Neural cell (in vitro differentiated cells): ENCODE results near the gene PRRT1. TPM values are rescaled to one million over a fixed set of nuclear protein-coding genes. Genes with fewer than 3 reads are reported as not detected.

Experiments used
- H2AFZ ChIP-seq: fragments of 200-600, 300-800 bp; sonication (generic), shearing (Covaris generic); 2 replicates; pipeline ENCODE4 v1.6.0; 2014; ENCODE audit warnings: low read depth, mild to moderate bottlenecking, antibody characterized with exemption, low read length, moderate library complexity
- H3F3A ChIP-seq: fragments of 200-600 bp; shearing (Covaris generic); 2 replicates; pipeline ENCODE4 v1.6.1; 2016; ENCODE audit warnings: mild to moderate bottlenecking, moderate library complexity, mixed read lengths, antibody characterized with exemption, low read length; ENCODE audit not compliant: insufficient read depth, poor library complexity, severe bottlenecking
- H3K27ac ChIP-seq: fragments of 200-600, 300-800 bp; sonication (generic), shearing (Covaris generic); 2 replicates; pipeline ENCODE4 v1.5.1; 2014; ENCODE audit warnings: mild to moderate bottlenecking, low read length, moderate library complexity
- H3K27me3 ChIP-seq: fragments of 300-800, 200-600 bp; sonication (generic), shearing (Covaris generic); 2 replicates; pipeline ENCODE4 v1.6.0; 2014; ENCODE audit warnings: mild to moderate bottlenecking, low read depth, low read length, moderate library complexity; ENCODE audit not compliant: insufficient read depth
- H3K36me3 ChIP-seq: fragments of 300-800, 200-600 bp; sonication (generic), shearing (Covaris generic); 2 replicates; pipeline ENCODE4 v1.5.1; 2014; ENCODE audit warnings: mild to moderate bottlenecking, antibody characterized with exemption, low read length, moderate library complexity; ENCODE audit not compliant: insufficient read depth
- H3K4me2 ChIP-seq: fragments of 300-800, 200-600 bp; sonication (generic), shearing (Covaris generic); 2 replicates; pipeline ENCODE4 v1.6.0; 2014; ENCODE audit warnings: mild to moderate bottlenecking, low read length
- H3K4me3 ChIP-seq: fragments of 300-800, 200-600 bp; sonication (generic), shearing (Covaris generic); 2 replicates; pipeline ENCODE4 v1.5.1; 2014; ENCODE audit warnings: mild to moderate bottlenecking, low read length, moderate library complexity
- H3K79me2 ChIP-seq: fragments of 200-600 bp; shearing (Covaris generic); replicated peaks from 2 replicates; pipeline ENCODE4 v1.6.0; 2014; ENCODE audit warnings: mild to moderate bottlenecking, low read length, moderate library complexity; ENCODE audit not compliant: insufficient read depth
- H3K9ac ChIP-seq: fragments of 300-800, 200-600 bp; sonication (generic), shearing (Covaris generic); 2 replicates; pipeline ENCODE4 v1.6.1; 2016; ENCODE audit warnings: mild to moderate bottlenecking, low read length, mixed read lengths
- H3K9me2 ChIP-seq: fragments of 200-600 bp; shearing (Covaris generic); 2 replicates; pipeline ENCODE4 v1.6.1; 2016; ENCODE audit warnings: mild to moderate bottlenecking, low read length, mixed read lengths; ENCODE audit not compliant: insufficient read depth
- H3K9me3 ChIP-seq: fragments of 200-600, 300-800 bp; sonication (generic), shearing (Covaris generic); 2 replicates; pipeline ENCODE4 v1.6.1; 2016; ENCODE audit warnings: mild to moderate bottlenecking, mixed run types, low read length, moderate library complexity, mixed read lengths
- H4K20me1 ChIP-seq: fragments of 200-600 bp; shearing (Covaris generic); 2 replicates; pipeline ENCODE4 v1.6.1; 2016; ENCODE audit warnings: mild to moderate bottlenecking, mixed run types; ENCODE audit not compliant: insufficient read depth
- EP300 ChIP-seq: fragments of 450-650 bp; conservative IDR thresholded peaks from 2 replicates; pipeline ENCODE4 v1.6.1; 2014; ENCODE audit warnings: antibody characterized with exemption, mild to moderate bottlenecking, moderate library complexity; ENCODE audit not compliant: poor library complexity, severe bottlenecking
- EZH2 ChIP-seq: fragments of 200-600, 300-800 bp; shearing (Covaris generic), sonication (generic); IDR thresholded peaks from 2 replicates; pipeline ENCODE4 v1.6.1; 2014; ENCODE audit warnings: antibody characterized with exemption, low read length, borderline replicate concordance, mild to moderate bottlenecking; ENCODE audit not compliant: insufficient read depth, poor library complexity, severe bottlenecking
- MXI1 ChIP-seq: fragments of 450-650 bp; conservative IDR thresholded peaks from 2 replicates; pipeline ENCODE4 v1.6.1; 2014; ENCODE audit warnings: antibody characterized with exemption, mild to moderate bottlenecking; ENCODE audit not compliant: poor library complexity, severe bottlenecking
- POLR2AphosphoS5 ChIP-seq: IDR thresholded peaks from 2 replicates; pipeline ENCODE4 v1.6.1; 2012
- RAD21 ChIP-seq: fragments of 450-650 bp; conservative IDR thresholded peaks from 2 replicates; pipeline ENCODE4 v1.6.1; 2014; ENCODE audit warnings: antibody characterized with exemption, mild to moderate bottlenecking, moderate library complexity
- SMC3 ChIP-seq: fragments of 450-650 bp; conservative IDR thresholded peaks from 2 replicates; pipeline ENCODE4 v1.6.1; 2014; ENCODE audit warnings: antibody characterized with exemption, mild to moderate bottlenecking, moderate library complexity; ENCODE audit not compliant: poor library complexity
- TAF1 ChIP-seq: IDR thresholded peaks from 2 replicates; pipeline ENCODE4 v1.6.1; 2012; ENCODE audit warnings: low read depth
- polyA plus RNA-seq: library from polyadenylated mRNA; depleted of rRNA; stranded (reverse); fragments of >200 nt; gene quantifications from 2 replicates; pipeline ENCODE4 v1.2.3, GENCODE V29; 2014
- TF ChIP-seq, protein P1 (sequence below): IDR thresholded peaks from 2 replicates; pipeline ENCODE4 v1.6.1; 2012; ENCODE audit warnings: borderline replicate concordance
- TF ChIP-seq, protein P2 (sequence below): fragments of 450-650 bp; IDR thresholded peaks from 2 replicates; pipeline ENCODE4 v1.5.1; 2014; ENCODE audit warnings: antibody characterized with exemption, mild to moderate bottlenecking, moderate library complexity; ENCODE audit not compliant: poor library complexity, severe bottlenecking

The PRRT1 gene
- polyA plus RNA-seq, 1 donor from 2014 or later = 0.22 TPM

DNA sequence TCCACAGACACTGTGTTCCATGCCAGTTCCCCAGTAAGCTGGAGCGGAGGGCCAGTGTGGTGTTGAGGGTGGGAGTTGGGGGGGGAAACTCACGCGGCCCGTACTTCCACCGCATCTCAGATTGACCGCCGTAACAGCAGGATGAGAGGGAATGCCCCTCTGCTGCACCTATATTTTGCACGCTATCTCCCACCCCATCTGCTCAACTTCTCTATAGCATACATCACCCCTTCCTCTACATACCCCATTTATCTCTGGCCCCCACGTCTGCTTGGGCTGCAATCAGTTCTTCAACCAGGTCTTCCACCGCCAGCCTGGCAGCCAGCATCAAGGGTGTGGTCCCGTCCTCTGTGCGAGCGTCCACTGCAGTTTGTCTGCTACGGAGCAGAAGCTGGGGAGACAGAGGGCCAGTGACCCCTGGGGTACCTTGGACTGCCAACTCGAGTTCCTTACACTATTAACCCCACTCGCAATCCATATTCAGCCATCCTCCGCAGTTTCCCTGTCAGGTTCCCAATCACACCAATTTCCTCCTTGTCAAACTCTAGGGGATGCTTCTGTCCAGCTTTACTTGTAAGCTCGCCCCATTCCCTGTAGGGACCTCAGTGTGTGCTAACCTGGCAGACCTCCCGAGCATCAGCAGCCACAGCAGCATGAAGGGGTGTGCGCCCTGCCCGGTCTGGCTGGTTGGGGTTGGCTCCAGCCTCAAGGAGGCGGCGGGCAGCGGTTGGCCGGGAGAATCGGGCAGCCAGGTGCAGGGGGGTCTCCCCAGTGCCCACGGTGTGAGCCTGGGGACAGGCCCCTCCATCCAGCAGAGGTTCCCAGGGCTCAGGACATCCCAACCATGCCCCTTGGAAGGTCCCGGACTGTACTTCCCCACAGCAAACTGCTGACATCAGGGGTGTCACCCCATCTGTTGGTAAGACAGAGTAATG, 45.2 kb upstream of the PRRT1 start:
- H3K9ac ChIP-seq = peak overlapping the region; percentile 100
- peak overlapping the region; percentile 100 for H3K27ac ChIP-seq
- TF ChIP-seq POLR2AphosphoS5 (no peak), RAD21 (no peak), MXI1 (no peak), TAF1 (no peak), EZH2 (no peak)
- TF ChIP-seq, protein P1, sequence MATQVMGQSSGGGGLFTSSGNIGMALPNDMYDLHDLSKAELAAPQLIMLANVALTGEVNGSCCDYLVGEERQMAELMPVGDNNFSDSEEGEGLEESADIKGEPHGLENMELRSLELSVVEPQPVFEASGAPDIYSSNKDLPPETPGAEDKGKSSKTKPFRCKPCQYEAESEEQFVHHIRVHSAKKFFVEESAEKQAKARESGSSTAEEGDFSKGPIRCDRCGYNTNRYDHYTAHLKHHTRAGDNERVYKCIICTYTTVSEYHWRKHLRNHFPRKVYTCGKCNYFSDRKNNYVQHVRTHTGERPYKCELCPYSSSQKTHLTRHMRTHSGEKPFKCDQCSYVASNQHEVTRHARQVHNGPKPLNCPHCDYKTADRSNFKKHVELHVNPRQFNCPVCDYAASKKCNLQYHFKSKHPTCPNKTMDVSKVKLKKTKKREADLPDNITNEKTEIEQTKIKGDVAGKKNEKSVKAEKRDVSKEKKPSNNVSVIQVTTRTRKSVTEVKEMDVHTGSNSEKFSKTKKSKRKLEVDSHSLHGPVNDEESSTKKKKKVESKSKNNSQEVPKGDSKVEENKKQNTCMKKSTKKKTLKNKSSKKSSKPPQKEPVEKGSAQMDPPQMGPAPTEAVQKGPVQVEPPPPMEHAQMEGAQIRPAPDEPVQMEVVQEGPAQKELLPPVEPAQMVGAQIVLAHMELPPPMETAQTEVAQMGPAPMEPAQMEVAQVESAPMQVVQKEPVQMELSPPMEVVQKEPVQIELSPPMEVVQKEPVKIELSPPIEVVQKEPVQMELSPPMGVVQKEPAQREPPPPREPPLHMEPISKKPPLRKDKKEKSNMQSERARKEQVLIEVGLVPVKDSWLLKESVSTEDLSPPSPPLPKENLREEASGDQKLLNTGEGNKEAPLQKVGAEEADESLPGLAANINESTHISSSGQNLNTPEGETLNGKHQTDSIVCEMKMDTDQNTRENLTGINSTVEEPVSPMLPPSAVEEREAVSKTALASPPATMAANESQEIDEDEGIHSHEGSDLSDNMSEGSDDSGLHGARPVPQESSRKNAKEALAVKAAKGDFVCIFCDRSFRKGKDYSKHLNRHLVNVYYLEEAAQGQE = no peak
- TF ChIP-seq, protein P2, sequence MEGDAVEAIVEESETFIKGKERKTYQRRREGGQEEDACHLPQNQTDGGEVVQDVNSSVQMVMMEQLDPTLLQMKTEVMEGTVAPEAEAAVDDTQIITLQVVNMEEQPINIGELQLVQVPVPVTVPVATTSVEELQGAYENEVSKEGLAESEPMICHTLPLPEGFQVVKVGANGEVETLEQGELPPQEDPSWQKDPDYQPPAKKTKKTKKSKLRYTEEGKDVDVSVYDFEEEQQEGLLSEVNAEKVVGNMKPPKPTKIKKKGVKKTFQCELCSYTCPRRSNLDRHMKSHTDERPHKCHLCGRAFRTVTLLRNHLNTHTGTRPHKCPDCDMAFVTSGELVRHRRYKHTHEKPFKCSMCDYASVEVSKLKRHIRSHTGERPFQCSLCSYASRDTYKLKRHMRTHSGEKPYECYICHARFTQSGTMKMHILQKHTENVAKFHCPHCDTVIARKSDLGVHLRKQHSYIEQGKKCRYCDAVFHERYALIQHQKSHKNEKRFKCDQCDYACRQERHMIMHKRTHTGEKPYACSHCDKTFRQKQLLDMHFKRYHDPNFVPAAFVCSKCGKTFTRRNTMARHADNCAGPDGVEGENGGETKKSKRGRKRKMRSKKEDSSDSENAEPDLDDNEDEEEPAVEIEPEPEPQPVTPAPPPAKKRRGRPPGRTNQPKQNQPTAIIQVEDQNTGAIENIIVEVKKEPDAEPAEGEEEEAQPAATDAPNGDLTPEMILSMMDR = no peak
- H3K4me3 ChIP-seq = peak overlapping the region; percentile 82
- H4K20me1 ChIP-seq = no peaks in the 10 kb centered on the region
- peak overlapping the region; percentile 98 for H3K4me2 ChIP-seq
- H3K36me3 ChIP-seq = no peaks in the 10 kb centered on the region
- peaks cover 5% of the 10 kb centered on the region for H3F3A ChIP-seq
- no peaks in the 10 kb centered on the region for H3K9me3 ChIP-seq
- H3K79me2 ChIP-seq = no peaks in the 10 kb centered on the region
- no peaks in the 10 kb centered on the region for H3K9me2 ChIP-seq
- H3K27me3 ChIP-seq = no peaks in the 10 kb centered on the region
- H2AFZ ChIP-seq = peak overlapping the region; percentile 40

DNA sequence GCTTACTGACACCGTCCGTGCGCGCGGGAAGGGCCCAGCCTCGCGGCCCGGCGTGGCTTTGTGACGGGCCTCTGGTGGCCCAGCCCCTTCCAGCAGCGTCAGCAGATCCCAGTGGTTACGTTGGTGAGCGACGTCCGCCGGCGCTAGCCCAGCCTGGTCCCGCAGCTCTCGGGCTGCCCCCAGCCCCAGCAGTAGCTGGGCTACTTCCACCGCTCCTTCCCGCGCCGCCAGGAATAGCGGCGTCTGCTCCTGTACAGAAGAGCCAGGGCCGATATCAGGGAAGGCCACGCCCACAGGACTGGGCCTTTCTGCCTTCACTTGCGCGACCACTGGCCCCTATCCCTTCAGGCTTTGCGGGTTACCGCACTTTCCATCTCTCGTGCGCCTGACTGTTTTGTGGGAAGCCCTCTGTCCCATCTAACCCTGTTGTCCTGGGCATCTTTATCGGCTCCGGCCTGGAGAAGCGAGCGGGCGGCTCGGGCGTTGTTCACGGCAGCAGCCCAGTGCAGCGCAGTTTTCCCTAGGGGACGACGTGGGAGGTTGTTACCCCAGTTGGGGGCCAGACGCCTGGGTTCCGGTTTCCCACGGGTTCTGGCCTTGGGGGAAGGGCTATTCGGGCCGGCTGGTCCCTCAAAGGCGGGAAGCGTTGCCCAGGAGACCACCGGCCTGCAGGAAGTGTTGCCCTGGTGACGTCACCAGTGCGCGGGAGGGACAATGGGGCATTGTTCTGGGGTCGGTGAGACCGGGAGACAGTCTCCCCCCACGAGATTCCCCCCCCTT, 44.4 kb upstream of the PRRT1 start:
- Histone ChIP-seq H3K27ac (peak overlapping the region; percentile 100), H3K4me2 (peak overlapping the region; percentile 98), H3K27me3 (no peaks in the 10 kb centered on the region), H4K20me1 (no peaks in the 10 kb centered on the region), H3K9me2 (no peaks in the 10 kb centered on the region), H3K9ac (peak overlapping the region; percentile 100), H3F3A (peaks cover 5% of the 10 kb centered on the region), H2AFZ (peak overlapping the region; percentile 40), H3K79me2 (no peaks in the 10 kb centered on the region), H3K9me3 (no peaks in the 10 kb centered on the region), H3K4me3 (peak overlapping the region; percentile 82), H3K36me3 (no peaks in the 10 kb centered on the region)
- TF ChIP-seq, protein P1 = peak; percentile 92
- TF ChIP-seq RAD21 = no peak
- peak; percentile 12 for TF ChIP-seq EP300
- TF ChIP-seq SMC3 = peak; percentile 4
- TF ChIP-seq POLR2AphosphoS5 = peak; percentile 97
- TF ChIP-seq, protein P2 = no peak
- peak; percentile 50 for TF ChIP-seq MXI1
